ENCODE measurements around the gene INSL3.
A peak's percentile ranks its signal among the peaks of the same experiment; 100 is the strongest.
"Not testable (repeated sequence)": the region's sequence is repeated elsewhere in the genome, so short reads cannot be mapped to it uniquely, and the experiment has no call there.

Gene INSL3

DNA sequence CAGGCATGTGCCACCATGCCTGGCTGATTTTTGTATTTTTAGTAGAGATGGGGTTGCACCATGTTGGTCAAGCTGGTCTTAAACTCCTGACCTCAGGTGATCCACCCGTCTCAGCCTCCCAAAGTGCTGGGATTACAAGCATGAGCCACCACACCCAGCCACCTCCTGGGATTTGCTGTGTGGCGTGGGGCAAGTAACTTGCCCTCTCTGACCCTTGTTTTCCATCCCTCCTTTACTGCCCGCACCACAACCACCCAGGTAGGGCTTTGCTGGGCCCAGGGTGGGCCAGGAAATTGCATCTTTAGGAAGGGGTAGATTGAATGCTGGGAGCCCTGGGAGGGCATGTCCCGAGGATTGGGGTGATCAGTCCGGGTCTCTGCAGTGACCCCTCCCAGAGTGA is 37.6 kb downstream of the INSL3 start:
- DNase-seq (ENCODE audit: low read depth), result not testable (repeated sequence)

DNA sequence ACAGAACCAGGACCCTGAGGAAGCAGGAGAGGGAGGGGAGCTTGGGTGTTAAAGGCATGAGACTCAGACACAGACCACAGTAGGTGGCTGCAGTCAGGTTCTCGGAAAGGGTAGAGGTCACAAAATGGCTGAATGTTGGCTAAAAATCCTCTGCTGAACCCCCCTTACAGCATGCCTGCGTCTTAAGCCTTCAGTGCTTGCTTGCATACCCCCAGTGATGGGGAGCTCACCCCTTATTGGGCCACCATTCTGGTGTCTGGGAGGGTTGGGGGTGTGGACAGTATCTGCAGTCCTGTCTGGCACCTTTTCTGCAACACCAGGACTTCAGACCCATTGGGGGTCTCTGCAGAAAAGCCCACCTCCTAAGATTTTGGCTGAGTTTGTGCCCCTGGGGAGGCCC is 40.5 kb downstream of the INSL3 start:
- no peak for DNase-seq (ENCODE audit: low read depth)

DNA sequence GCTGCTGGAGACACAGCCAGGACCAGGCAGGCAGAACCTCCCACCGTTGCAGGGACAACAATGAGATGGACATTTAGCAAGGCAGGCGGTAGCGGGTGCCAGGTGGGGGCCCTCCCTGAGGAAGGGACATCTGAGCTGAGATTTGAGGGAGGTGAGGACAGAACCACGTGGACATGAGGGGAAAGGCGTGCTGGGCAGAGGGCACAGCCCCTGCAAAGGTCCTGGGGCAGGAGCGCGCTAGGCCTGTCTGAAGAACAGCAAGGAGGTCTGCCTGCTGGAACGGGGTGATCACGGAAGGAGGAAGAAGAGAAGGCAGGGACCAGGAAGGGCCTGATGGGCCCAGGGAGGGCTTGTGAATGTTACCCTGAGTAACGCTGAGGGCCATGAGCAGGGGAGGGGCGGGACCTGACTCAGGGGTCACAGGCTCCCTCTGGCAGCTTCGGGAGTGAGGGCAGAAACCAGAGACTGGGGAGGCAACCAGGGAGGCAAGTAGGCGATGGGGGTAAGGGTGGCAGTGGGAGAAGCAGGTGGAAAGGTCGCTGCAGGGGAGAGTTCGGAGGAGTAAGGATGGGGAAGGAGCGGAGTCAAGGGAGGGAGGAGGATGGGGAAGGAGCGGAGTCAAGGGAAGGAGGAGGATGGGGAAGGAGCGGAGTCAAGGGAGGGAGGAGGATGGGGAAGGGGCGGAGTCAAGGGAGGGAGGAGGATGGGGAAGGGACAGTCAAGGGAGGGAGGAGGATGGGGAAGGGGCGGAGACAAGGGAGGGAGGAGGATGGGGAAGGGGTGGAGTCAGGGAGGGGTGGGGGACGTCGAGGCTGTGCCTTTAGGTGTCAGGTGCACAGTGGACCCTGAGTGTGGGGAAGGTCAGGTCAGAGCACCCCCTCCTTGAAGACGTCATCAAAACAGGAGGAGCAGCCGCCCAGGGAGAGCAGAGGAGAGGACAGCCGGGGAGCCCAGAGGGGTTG is 42.1 kb downstream of the INSL3 start:
- peak; percentile 66 for DNase-seq (ENCODE audit: low read depth)

DNA sequence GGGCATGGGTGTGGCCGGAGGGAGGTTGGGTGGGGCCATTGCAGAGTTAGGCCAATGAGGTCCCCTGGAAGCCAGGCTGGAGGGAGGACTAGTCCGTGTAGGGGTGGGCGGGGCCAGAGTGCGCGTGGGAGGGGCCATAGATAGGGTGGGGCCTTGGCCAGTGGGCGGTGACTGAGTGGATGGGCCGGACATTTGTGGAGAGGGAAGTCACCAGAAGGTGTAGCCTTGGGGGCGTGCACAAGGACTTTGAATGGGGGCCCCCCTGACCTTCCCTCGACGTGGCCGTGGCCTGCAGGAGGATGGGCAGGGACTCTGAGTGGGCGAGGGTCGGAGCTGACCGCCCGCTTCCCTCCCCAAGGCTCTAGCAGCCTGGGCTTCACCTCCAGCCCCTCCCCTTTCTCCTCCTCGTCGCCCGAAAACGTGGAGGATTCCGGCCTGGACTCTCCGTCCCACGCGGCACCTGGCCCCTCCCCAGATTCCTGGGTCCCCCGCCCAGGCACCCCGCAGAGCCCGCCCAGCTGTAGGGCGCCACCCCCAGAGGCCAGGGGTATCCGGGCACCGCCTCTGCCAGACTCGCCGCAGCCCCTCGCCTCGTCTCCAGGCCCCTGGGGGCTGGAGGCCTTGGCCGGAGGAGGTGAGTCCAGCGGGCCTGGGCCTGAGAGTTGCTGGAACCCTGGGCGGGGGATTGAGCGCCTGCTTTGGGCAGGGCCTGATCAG is 42.9 kb downstream of the INSL3 start:
- peak; percentile 75 for DNase-seq (ENCODE audit: low read depth)

DNA sequence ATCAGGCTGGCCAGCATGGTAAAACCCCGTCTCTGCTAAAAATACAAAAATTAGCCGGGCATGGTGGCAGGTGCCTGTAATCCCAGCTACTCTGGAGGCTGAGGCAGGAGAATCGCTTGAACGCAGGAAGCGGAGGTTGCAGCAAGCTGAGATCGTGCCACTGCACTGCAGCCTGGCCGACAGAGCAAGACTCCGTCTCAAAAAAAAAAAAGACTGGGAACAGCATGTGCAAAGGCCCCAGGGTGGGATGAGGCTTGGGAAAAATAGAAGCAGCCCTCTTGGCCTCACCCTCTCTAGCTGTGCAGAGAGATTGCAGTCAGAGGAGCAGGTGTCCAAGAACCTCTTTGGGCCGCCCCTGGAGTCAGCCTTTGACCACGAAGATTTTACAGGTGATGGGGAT is 43.5 kb downstream of the INSL3 start:
- not testable (repeated sequence) for DNase-seq (ENCODE audit: low read depth)

DNA sequence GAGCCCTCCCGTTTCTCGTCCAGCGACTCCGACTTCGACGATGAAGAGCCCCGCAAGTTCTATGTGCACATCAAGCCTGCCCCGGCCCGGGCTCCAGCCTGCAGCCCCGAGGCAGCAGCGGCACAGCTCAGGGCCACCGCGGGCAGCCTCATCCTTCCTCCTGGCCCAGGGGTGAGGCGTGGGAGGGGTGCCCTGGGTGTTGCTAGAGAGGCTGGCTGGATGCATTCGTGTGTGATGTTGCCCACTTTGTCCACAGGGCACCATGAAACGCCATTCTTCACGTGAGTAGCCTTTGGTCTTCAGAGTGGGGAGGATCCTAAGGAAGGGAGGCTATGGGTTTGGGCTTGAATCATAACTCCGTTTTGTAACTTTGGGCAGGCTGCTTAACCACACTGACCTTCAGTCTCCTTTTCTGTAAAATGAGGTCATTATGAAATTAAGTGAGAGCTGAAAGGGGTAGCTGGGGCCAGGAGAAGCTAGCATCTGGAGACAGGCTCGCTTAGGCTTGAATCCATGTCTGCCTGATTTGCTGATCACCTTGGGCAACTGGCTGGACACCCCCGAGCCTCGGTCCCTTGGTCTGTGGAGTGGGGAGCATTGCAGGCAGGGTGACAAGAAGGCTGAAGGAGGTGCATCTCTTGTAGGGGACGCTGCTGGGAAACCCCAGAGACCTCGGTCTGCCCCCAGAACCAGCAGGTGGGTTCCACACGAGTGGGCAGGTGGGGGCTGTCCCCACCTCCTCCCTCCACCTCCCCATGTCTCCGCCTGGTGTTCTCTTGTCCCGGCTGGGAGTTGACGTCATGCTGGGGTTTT is 45.1 kb downstream of the INSL3 start:
- DNase-seq (ENCODE audit: low read depth), result no peak

DNA sequence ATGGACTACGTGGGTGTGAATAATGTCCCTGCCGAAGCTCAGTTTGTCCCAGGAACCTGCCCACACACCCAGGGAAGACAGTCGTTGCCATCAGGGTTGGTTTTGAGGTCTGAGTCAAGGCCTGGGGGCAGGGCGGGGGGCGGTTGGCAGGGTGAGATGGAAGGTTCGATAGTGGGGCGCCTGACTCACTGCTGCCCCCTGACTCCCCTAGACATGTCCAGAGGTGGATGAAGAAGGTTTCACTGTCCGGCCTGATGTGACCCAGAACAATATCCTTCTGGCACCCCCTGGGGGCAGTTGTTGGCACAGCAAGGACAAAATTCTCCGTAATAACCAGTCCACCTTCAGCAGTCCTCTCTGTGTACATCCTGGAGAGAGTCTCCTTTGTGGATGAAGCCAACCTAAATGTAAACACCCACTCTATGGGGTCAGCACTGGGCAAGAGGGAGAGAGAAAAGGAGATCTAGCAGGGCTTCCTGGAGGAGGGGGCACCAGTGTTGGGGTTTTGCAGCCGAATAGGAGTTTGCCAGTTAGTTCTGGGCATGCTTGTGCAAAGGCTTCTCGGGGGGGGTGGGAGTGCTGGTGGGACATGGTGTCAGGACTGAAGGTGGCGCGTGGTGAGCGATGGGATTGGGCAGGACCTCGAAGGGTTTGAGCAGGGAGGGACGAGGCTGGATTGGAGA is 45.9 kb downstream of the INSL3 start:
- peak; percentile 72 for DNase-seq (ENCODE audit: low read depth)

DNA sequence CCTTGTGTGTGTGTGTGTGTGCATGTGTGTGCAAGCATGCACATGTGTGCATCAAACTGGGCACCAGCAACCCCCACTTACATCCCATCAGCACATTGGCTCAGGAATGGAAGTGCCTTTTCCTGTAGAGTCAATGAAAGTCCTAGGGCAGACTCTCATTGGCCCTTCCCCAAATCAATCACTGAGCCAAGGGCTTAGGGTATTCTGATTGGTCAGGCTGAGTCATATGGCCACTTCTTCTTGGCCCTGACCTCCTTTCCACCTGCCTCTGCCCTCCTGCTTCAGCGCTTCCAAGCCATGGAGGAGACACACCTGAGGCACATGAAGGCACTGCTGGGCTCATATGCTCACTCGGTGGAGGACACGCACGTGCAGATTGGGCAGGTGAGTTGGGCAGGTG is 49.1 kb downstream of the INSL3 start:
- peak; percentile 60 for DNase-seq (ENCODE audit: low read depth)

DNA sequence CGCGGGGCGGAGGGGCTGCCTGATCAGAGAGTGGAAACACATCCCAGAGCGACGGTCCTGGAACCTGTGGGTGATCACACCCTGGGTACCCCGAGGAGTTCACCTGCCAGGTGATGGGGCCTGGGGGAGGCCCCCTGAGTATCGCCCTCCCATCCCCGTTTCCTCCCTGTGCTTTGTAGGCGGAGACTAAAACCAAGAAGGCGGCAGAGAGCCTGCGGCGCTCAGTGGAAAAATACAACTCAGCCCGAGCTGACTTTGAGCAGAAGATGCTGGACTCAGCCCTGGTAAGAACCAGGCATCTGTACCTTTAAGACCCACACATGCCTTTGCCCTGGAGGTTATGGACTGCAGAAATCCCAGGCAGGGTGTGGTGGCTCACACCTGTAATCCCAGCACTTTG is 50.7 kb downstream of the INSL3 start:
- no peak for DNase-seq (ENCODE audit: low read depth)

DNA sequence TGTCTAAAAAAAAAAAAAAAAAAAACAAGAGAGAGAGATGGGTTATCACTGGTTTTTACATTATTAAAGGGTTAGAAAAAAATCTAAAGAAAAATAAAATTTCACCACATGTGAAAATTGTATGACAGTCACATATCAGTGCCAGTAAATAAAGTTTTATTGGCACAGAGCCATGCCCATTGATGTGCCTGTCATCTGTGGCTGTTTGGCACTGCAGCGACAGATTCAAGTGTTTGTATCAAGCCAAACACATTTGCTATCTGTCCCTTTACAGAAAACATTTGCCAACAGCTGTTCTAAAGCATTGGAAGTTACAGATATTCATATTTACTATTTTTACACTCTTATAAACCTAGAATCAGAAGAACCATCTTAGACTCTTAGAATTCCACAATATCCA is 53.8 kb downstream of the INSL3 start:
- DNase-seq (ENCODE audit: low read depth), result no peak

DNA sequence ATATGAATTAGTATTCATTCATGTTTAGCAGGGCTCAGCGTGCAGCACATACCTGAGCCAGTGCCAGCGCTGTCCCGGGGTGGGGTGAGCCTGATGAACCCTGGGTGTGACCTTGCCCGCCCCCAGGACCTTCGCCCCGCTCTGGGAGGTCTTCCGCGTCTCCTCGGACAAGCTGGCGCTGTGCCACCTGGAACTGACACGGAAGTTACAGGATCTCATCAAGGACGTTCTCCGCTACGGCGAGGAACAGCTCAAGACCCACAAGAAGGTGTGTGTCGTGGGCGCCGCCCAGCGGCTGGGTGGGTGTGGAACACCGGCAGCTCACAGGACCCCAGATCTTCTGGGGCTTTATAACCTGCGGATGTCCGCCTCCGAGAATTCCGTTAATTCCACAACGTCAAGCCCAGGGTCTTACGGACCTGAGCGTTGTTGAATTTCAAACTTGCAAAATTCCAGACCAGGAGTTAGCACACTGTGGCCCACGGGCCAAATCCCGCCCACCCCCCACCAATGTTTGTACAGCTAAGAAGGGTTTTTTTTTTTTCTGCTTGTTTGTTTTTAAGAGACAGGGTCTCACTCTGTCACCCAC is 54.7 kb downstream of the INSL3 start:
- DNase-seq (ENCODE audit: low read depth), result peak; percentile 84

Data from ELR (cell line).